ENCODE data around the gene VPS25. TPM values are rescaled to one million over a fixed set of nuclear protein-coding genes. Genes with fewer than 3 reads are reported as not detected.

The VPS25 gene
- total and polyA plus RNA-seq, 5 donors from 2014 or later, result 29.4 to 73.3 (median 71.2) TPM

Other genes starting within 250 kb of the VPS25 start
- 11.8 TPM for gene NAGLU, start 237.2 kb upstream of the VPS25 start, total RNA-seq
- 10 to 100 TPM in 3 of 4 donors, 1 to 10 TPM in 1; 9.2 to 17.2 (median 12.0) TPM for gene NAGLU, start 237.2 kb upstream of the VPS25 start, polyA plus RNA-seq
- 0.91 TPM for gene HSD17B1, start 220.5 kb upstream of the VPS25 start, total RNA-seq
- gene HSD17B1, start 220.5 kb upstream of the VPS25 start, polyA plus RNA-seq, result under 1 TPM; 0.30 to 0.64 (median 0.61) TPM
- gene COASY, start 211.3 kb upstream of the VPS25 start, total RNA-seq, result 45.0 TPM
- 10 to 100 TPM; 41.6 to 56.1 (median 51.8) TPM for gene COASY, start 211.3 kb upstream of the VPS25 start, polyA plus RNA-seq
- gene MLX, start 206.3 kb upstream of the VPS25 start, total RNA-seq, result 40.8 TPM
- 10 to 100 TPM; 44.0 to 55.4 (median 49.5) TPM for gene MLX, start 206.3 kb upstream of the VPS25 start, polyA plus RNA-seq
- 2.5 TPM for gene PSMC3IP, start 195.7 kb upstream of the VPS25 start, total RNA-seq
- gene PSMC3IP, start 195.7 kb upstream of the VPS25 start, polyA plus RNA-seq, result under 1 TPM in 3 of 4 donors, not detected in 1; 0.25 to 0.71 (median 0.39) TPM
- gene RETREG3, start 164.1 kb upstream of the VPS25 start, total RNA-seq, result 116 TPM
- gene RETREG3, start 164.1 kb upstream of the VPS25 start, polyA plus RNA-seq, result 100 to 1,000 TPM; 201 to 243 (median 218) TPM
- 8.2 TPM for gene TUBG1, start 163.8 kb upstream of the VPS25 start, total RNA-seq
- gene TUBG1, start 163.8 kb upstream of the VPS25 start, polyA plus RNA-seq, result 10 to 100 TPM in 2 of 4 donors, 1 to 10 TPM in 2; 7.2 to 13.5 (median 10.1) TPM
- gene TUBG2, start 114.2 kb upstream of the VPS25 start, total RNA-seq, result 13.7 TPM
- 1 to 10 TPM; 2.8 to 4.0 (median 3.8) TPM for gene TUBG2, start 114.2 kb upstream of the VPS25 start, polyA plus RNA-seq
- 4.8 TPM for gene PLEKHH3, start 96.5 kb upstream of the VPS25 start, total RNA-seq
- 1 to 10 TPM in 1 of 4 donors, under 1 TPM in 3; 0.38 to 1.1 (median 0.66) TPM for gene PLEKHH3, start 96.5 kb upstream of the VPS25 start, polyA plus RNA-seq
- 20.6 TPM for gene CCR10, start 91.6 kb upstream of the VPS25 start, total RNA-seq
- gene CCR10, start 91.6 kb upstream of the VPS25 start, polyA plus RNA-seq, result 100 to 1,000 TPM in 1 of 4 donors, 10 to 100 TPM in 3; 45.2 to 133 (median 63.9) TPM
- gene CNTNAP1, start 90.9 kb upstream of the VPS25 start, total RNA-seq, result 54.9 TPM
- gene CNTNAP1, start 90.9 kb upstream of the VPS25 start, polyA plus RNA-seq, result 1 to 10 TPM in 3 of 4 donors, under 1 TPM in 1; 0.94 to 1.7 (median 1.4) TPM
- 123 TPM for gene EZH1, start 28.4 kb upstream of the VPS25 start, total RNA-seq
- gene EZH1, start 28.4 kb upstream of the VPS25 start, polyA plus RNA-seq, result 10 to 100 TPM; 38.7 to 57.9 (median 49.5) TPM
- gene RAMP2, start 12.2 kb upstream of the VPS25 start, total RNA-seq, result not detected
- not detected for gene RAMP2, start 12.2 kb upstream of the VPS25 start, polyA plus RNA-seq
- gene WNK4, start 7.2 kb downstream of the VPS25 start, total RNA-seq, result not detected
- under 1 TPM in 1 of 4 donors, not detected in 3; 0.09 TPM for gene WNK4, start 7.2 kb downstream of the VPS25 start, polyA plus RNA-seq
- gene COA3, start 25.3 kb downstream of the VPS25 start, total RNA-seq, result 12.8 TPM
- 100 to 1,000 TPM; 147 to 162 (median 156) TPM for gene COA3, start 25.3 kb downstream of the VPS25 start, polyA plus RNA-seq
- gene CNTD1, start 25.4 kb downstream of the VPS25 start, total RNA-seq, result not detected
- under 1 TPM; 0.15 to 0.42 (median 0.28) TPM for gene CNTD1, start 25.4 kb downstream of the VPS25 start, polyA plus RNA-seq
- 153 TPM for gene BECN1, start 50.8 kb downstream of the VPS25 start, total RNA-seq
- gene BECN1, start 50.8 kb downstream of the VPS25 start, polyA plus RNA-seq, result 100 to 1,000 TPM; 138 to 180 (median 160) TPM
- 66.7 TPM for gene PSME3, start 59.9 kb downstream of the VPS25 start, total RNA-seq
- 100 to 1,000 TPM; 114 to 129 (median 127) TPM for gene PSME3, start 59.9 kb downstream of the VPS25 start, polyA plus RNA-seq
- 2.3 TPM for gene AOC2, start 71.1 kb downstream of the VPS25 start, total RNA-seq
- gene AOC2, start 71.1 kb downstream of the VPS25 start, polyA plus RNA-seq, result under 1 TPM in 1 of 4 donors, not detected in 3; 0.17 TPM
- 0.49 TPM for gene AOC3, start 77.8 kb downstream of the VPS25 start, total RNA-seq
- gene AOC3, start 77.8 kb downstream of the VPS25 start, polyA plus RNA-seq, result not detected
- gene G6PC1, start 127.3 kb downstream of the VPS25 start, total RNA-seq, result not detected
- not detected for gene G6PC1, start 127.3 kb downstream of the VPS25 start, polyA plus RNA-seq
- gene AARSD1, start 191.0 kb downstream of the VPS25 start, total RNA-seq, result 48.5 TPM
- 10 to 100 TPM; 23.2 to 39.2 (median 28.9) TPM for gene AARSD1, start 191.0 kb downstream of the VPS25 start, polyA plus RNA-seq
- 1.5 TPM for gene PTGES3L, start 206.6 kb downstream of the VPS25 start, total RNA-seq
- gene PTGES3L, start 206.6 kb downstream of the VPS25 start, polyA plus RNA-seq, result not detected
- 14.9 TPM for gene RUNDC1, start 207.1 kb downstream of the VPS25 start, total RNA-seq
- 10 to 100 TPM; 10.6 to 15.2 (median 13.2) TPM for gene RUNDC1, start 207.1 kb downstream of the VPS25 start, polyA plus RNA-seq
- gene RPL27, start 225.0 kb downstream of the VPS25 start, total RNA-seq, result 881 TPM
- gene RPL27, start 225.0 kb downstream of the VPS25 start, polyA plus RNA-seq, result 1,000 to 10,000 TPM; 1,558 to 2,241 (median 2,024) TPM
- 38.3 TPM for gene IFI35, start 233.3 kb downstream of the VPS25 start, total RNA-seq
- 10 to 100 TPM; 62.9 to 87.6 (median 71.8) TPM for gene IFI35, start 233.3 kb downstream of the VPS25 start, polyA plus RNA-seq
- 21.9 TPM for gene VAT1, start 248.9 kb downstream of the VPS25 start, total RNA-seq
- gene VAT1, start 248.9 kb downstream of the VPS25 start, polyA plus RNA-seq, result 10 to 100 TPM; 40.6 to 51.4 (median 49.1) TPM

All from CD4-positive, CD25-positive, alpha-beta regulatory T cell (primary cell).